Calu3 (cell line): ENCODE results near the gene PCDHA10. TPM values are rescaled to one million over a fixed set of nuclear protein-coding genes. Genes with fewer than 3 reads are reported as not detected.
"Not testable (repeated sequence)": the region's sequence is repeated elsewhere in the genome, so short reads cannot be mapped to it uniquely, and the experiment has no call there.

Experiments used
- Bru-seq: library from RNA; stranded (reverse); fragments of 400-500 nt; gene quantifications from one replicate; lab custom pipeline; 2021; lab: Mats Ljungman, UMichigan
- BruChase-seq, 2 experiments: library from RNA; stranded (reverse); fragments of 400-500 nt; gene quantifications; one replicate each; lab custom pipeline; 2021; lab: Mats Ljungman, UMichigan
- BruUV-seq: library from RNA; stranded (reverse); fragments of 400-500 nt; replicated peaks from 2 replicates; lab custom pipeline; 2021; lab: Mats Ljungman, UMichigan
- CTCF ChIA-PET: fragments of 300-600 bp; sonication (Branson Sonifier 250); formaldehyde crosslinking; loops from one replicate; lab custom pipeline; 2022; ENCODE audit warnings: antibody characterized with exemption; lab: Charles Lee
- DNase-seq: peaks from one replicate; pipeline ENCODE4 v3.0.0; 2022
- H3K27ac Mint-ChIP-seq: one replicate; pipeline ENCODE4 v1.8.0; 2022; ENCODE audit warnings: mixed read lengths; ENCODE audit not compliant: unreplicated experiment
- H3K27me3 Mint-ChIP-seq: one replicate; pipeline ENCODE4 v1.8.0; 2022; ENCODE audit warnings: mixed read lengths; ENCODE audit not compliant: unreplicated experiment
- H3K36me3 Mint-ChIP-seq: one replicate; pipeline ENCODE4 v1.8.0; 2022; ENCODE audit warnings: mild to moderate bottlenecking, moderate library complexity, mixed read lengths; ENCODE audit not compliant: insufficient read depth, unreplicated experiment
- H3K4me1 Mint-ChIP-seq: one replicate; pipeline ENCODE4 v1.8.0; 2022; ENCODE audit warnings: mild to moderate bottlenecking, low read depth, mixed read lengths; ENCODE audit not compliant: unreplicated experiment
- H3K4me3 Mint-ChIP-seq: one replicate; pipeline ENCODE4 v1.8.0; 2022; ENCODE audit warnings: mild to moderate bottlenecking, low read depth, moderate library complexity, mixed read lengths; ENCODE audit not compliant: unreplicated experiment
- H3K9me3 Mint-ChIP-seq: one replicate; pipeline ENCODE4 v1.8.0; 2022; ENCODE audit warnings: low read depth, mixed read lengths; ENCODE audit not compliant: unreplicated experiment
- CTCF ChIP-seq: fragments of 200-600 bp; IDR thresholded peaks from one replicate; pipeline ENCODE4 v1.8.0; 2022; ENCODE audit warnings: antibody characterized with exemption; ENCODE audit not compliant: unreplicated experiment
- intact Hi-C: fragments of 100-400 bp; cut with micrococcal nuclease; formaldehyde crosslinking; loops from one replicate; pipeline ENCODE4 v1.10.0; 2022; ENCODE audit not compliant: unreplicated experiment
- long read RNA-seq: library from polyadenylated mRNA; stranded (forward); transcript quantifications from one replicate; pipeline ENCODE4 v2.0.0, GENCODE V29; 2022
- total RNA-seq: library from RNA; stranded (reverse); gene quantifications from 2 replicates; pipeline ENCODE4 v1.2.3, GENCODE V29; 2022

Gene PCDHA10
- total RNA-seq = 0.78 and 0.91 TPM in 2 replicates
- Bru-seq, nascent RNA = percentile 47 among the genes with signal in this experiment
- percentile 54 among the genes with signal in this experiment for BruChase-seq, experiment 1, labeled RNA remaining after a 6-hour chase
- BruChase-seq, experiment 2, labeled RNA remaining after a 2-hour chase = percentile 53 among the genes with signal in this experiment
- long read RNA-seq = 0 reads

GRCh38 chr5:140855772-140856674, at the start of gene PCDHA10:
PCDHA10 (plus strand) TSS chr5:140855897; CDS start chr5:140856049, 152 bp downstream.
- intact Hi-C loops = no loop called here
- no peaks in the 10 kb centered on the region for H3K27me3 Mint-ChIP-seq

GRCh38 chr5:140806834-140807775, 48.6 kb upstream of the PCDHA10 start, which contains the start of gene PCDHA4:
PCDHA4 (plus strand) TSS chr5:140807068.
- Mint-ChIP-seq H3K4me1 (no peaks in the 10 kb centered on the region), H3K27me3 (no peaks in the 10 kb centered on the region), H3K36me3 (peaks cover 15% of the 10 kb centered on the region), H3K9me3 (peaks cover 8% of the 10 kb centered on the region), H3K27ac (no peak within 1 kb of the TSS), H3K4me3 (peak within 1 kb of the TSS; percentile 68)
- TF ChIP-seq CTCF = peak; percentile 49
- intact Hi-C loops = loop anchor here (1.0 to 10.0 kb wide), 2 partner anchors 75 to 748 kb away; partner anchors contain the start of gene PCDHA13
- CTCF ChIA-PET = interaction anchor here (0.7 to 2.6 kb wide), 4 partner anchors 10 to 234 kb away, joined by 3 to 8 read pairs (median 6); no protein-coding TSS in a partner anchor
- peak; percentile 69 for DNase-seq
- TSS peak; percentile 37 for BruUV-seq

More at GRCh38 chr5:140855772-140856674, at the start of gene PCDHA10:
- no peak within 1 kb of the TSS for H3K4me3 Mint-ChIP-seq
- H3K27ac Mint-ChIP-seq = no peak within 1 kb of the TSS
- BruUV-seq = no TSS peak
- TF ChIP-seq CTCF = no peak
- DNase-seq = no peak
- H3K36me3 Mint-ChIP-seq = peaks cover 4% of the 10 kb centered on the region
- no peaks in the 10 kb centered on the region for H3K4me1 Mint-ChIP-seq
- peaks cover 5% of the 10 kb centered on the region for H3K9me3 Mint-ChIP-seq
- CTCF ChIA-PET = no interaction called here

GRCh38 chr5:140808241-140808888, 47.3 kb upstream of the PCDHA10 start:
- intact Hi-C loops = loop anchor here (10.0 kb wide), 1 partner anchor 746 kb away; no protein-coding TSS in a partner anchor

GRCh38 chr5:140808889-140809291, 46.8 kb upstream of the PCDHA10 start:
- Mint-ChIP-seq H3K27ac (no peak overlapping the region), H3K36me3 (peaks cover 15% of the 10 kb centered on the region), H3K9me3 (peaks cover 15% of the 10 kb centered on the region), H3K27me3 (no peaks in the 10 kb centered on the region), H3K4me1 (no peaks in the 10 kb centered on the region), H3K4me3 (no peak overlapping the region)
- intact Hi-C loops = loop anchor here (10.0 kb wide), 1 partner anchor 746 kb away; no protein-coding TSS in a partner anchor
- BruUV-seq = no TSS peak
- no peak for DNase-seq
- CTCF ChIA-PET = no interaction called here
- no peak for TF ChIP-seq CTCF

More at GRCh38 chr5:140808241-140808888, 47.3 kb upstream of the PCDHA10 start:
- H3K9me3 Mint-ChIP-seq = peaks cover 16% of the 10 kb centered on the region
- CTCF ChIA-PET = interaction anchor here (0.7 to 1.1 kb wide), 2 partner anchors 231 to 233 kb away, joined by 3 to 6 read pairs; no protein-coding TSS in a partner anchor
- not testable (repeated sequence) for H3K27me3 Mint-ChIP-seq, DNase-seq, BruUV-seq, H3K27ac Mint-ChIP-seq, H3K4me1 Mint-ChIP-seq, H3K4me3 Mint-ChIP-seq
- peaks cover 15% of the 10 kb centered on the region for H3K36me3 Mint-ChIP-seq
